Testis (tissue), 3 donors: ENCODE measurements around the gene MYO1A. TPM values are rescaled to one million over a fixed set of nuclear protein-coding genes. Genes with fewer than 3 reads are reported as not detected.

ENCODE experiments used
- DNase-seq: peaks from one replicate; pipeline ENCODE4 v3.0.0-alpha.2; 2019
- H3K27ac ChIP-seq, 2 donors: fragments of 200-600 bp; sonication (generic); one replicate each; pipeline ENCODE4 v1.5.1; 2019
- H3K27me3 ChIP-seq: fragments of 200-600 bp; sonication (generic); one replicate; pipeline ENCODE4 v1.5.1; 2019
- H3K36me3 ChIP-seq: fragments of 200-600 bp; sonication (generic); one replicate; pipeline ENCODE4 v1.5.1; 2017; ENCODE audit warnings: low read depth; ENCODE audit errors: missing control alignments
- H3K4me1 ChIP-seq: fragments of 200-600 bp; sonication (generic); one replicate; pipeline ENCODE4 v1.5.1; 2019
- H3K4me3 ChIP-seq, 2 donors: fragments of 200-600 bp; sonication (generic); one replicate each; pipeline ENCODE4 v1.5.1; 2017 to 2019
- H3K9me3 ChIP-seq: fragments of 200-600 bp; sonication (generic); one replicate; pipeline ENCODE4 v1.5.1; 2017
- POLR2A ChIP-seq: fragments of 450-650 bp; IDR thresholded peaks from one replicate; pipeline ENCODE4 v1.6.1; 2017; ENCODE audit warnings: antibody characterized with exemption, mild to moderate bottlenecking, moderate library complexity
- WGBS, 2 donors: methylation state at CpG; one replicate each; pipeline ENCODE4 v1.1.5; 2018; 5-methylcytosine and 5-hydroxymethylcytosine counted together
- intact Hi-C: fragments of 100-400 bp; cut with DNase I; formaldehyde crosslinking; loops from one replicate; pipeline ENCODE4 v1.15.1; 2023; ENCODE audit warnings: low total_unique reads
- polyA plus RNA-seq: library from polyadenylated mRNA; stranded (reverse); fragments of 350-450 nt; fragmentation: Illumina TruSeq; extraction: RNeasy Lipid Tissue Mini Kit (QIAGEN cat#74804); gene quantifications from one replicate; pipeline ENCODE4 v1.2.3, GENCODE V29; 2014; ENCODE audit warnings: low read depth, low replicate concordance; ENCODE audit not compliant: insufficient read depth
- total RNA-seq, 2 donors: library from RNA; depleted of rRNA; stranded (reverse); fragments of >200 nt; gene quantifications; one replicate each; pipeline ENCODE4 v1.2.3, GENCODE V29; 2016
- TF ChIP-seq, protein P1 (sequence below), 3 experiments: fragments of 450-650 bp in 2 of 3; fragments of 200-600 bp in 1 of 3; sonication (generic) in 1 of 3; IDR thresholded peaks; one replicate each; pipeline ENCODE4 v1.5.1; 2016 to 2019; ENCODE audit warnings: antibody characterized with exemption in 3 of 3, mild to moderate bottlenecking in 2 of 3, moderate library complexity in 1 of 3

MYO1A gene
- total and polyA plus RNA-seq, 3 donors from 2014 or later, result 5.4 to 7.6 (median 5.9) TPM

DNA sequence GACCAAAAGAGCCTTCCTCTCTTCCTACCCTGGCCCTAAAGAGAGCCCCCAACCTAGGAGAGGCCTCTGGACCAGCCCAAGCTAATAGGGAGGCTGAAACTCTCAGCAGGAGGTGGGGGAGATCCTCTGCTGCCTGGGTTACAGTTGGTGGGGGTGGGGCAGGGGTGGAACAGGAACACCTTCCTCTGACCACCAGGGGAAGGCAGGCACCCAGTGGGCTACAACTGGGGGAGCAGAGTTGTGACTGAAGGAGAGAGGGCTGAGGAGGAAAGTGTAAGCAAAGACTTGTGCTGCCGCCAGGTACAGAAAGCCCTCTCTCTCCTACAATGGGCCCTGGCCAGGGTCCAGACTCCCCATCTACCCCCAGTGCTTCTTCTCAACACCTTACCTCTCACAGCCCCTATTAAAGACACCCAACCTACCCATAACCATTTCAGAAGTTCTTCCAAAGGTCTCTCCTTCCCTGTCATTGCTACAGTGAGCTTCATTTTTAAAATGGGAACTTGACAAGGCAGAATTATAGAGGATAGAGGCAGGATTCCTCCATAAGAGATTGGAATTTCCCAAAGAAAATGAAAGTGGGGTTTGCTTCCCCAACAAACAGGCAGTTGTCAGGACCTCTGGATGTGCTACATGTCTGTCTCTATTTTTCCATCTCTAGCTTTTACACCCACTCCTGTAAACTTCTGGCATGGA, 1.4 kb downstream of the MYO1A start:
- intact Hi-C loops, result no loop called here
- no peaks in the 10 kb centered on the region for H3K27me3 ChIP-seq
- no peaks in the 10 kb centered on the region for H3K4me1 ChIP-seq
- no peak overlapping the region for H3K4me3 ChIP-seq
- no peak for DNase-seq
- TF ChIP-seq, protein P1, sequence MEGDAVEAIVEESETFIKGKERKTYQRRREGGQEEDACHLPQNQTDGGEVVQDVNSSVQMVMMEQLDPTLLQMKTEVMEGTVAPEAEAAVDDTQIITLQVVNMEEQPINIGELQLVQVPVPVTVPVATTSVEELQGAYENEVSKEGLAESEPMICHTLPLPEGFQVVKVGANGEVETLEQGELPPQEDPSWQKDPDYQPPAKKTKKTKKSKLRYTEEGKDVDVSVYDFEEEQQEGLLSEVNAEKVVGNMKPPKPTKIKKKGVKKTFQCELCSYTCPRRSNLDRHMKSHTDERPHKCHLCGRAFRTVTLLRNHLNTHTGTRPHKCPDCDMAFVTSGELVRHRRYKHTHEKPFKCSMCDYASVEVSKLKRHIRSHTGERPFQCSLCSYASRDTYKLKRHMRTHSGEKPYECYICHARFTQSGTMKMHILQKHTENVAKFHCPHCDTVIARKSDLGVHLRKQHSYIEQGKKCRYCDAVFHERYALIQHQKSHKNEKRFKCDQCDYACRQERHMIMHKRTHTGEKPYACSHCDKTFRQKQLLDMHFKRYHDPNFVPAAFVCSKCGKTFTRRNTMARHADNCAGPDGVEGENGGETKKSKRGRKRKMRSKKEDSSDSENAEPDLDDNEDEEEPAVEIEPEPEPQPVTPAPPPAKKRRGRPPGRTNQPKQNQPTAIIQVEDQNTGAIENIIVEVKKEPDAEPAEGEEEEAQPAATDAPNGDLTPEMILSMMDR (IDR thresholded peaks at IDR 0.05), result no peak
- no peak for TF ChIP-seq POLR2A
- H3K27ac ChIP-seq, result no peak overlapping the region
- no peaks in the 10 kb centered on the region for H3K36me3 ChIP-seq
- 88 to 94% methylated on average over 1 of the region's 1 CpG for WGBS, 2 donors
- no peaks in the 10 kb centered on the region for H3K9me3 ChIP-seq

DNA sequence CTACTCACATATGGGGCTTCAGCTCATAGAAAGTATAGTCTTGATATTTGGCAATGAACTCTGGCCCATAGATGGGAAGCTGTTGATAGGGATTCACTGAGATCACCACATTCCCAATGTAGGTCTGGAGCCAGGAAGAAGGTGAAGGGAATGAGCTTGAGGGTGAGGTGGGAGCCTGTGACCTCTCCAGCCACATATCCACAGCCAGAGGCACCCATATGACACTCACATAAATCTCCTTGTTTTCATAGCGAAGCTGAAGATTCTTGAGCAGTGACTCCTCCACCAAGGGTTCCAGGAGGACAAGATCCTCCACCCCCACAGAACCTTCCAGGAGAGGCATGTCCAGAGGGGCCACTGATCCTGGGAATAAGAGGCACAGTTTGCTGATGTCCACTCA, 1.9 kb downstream of the MYO1A start:
- Histone ChIP-seq H3K4me3 (no peak overlapping the region), H3K27ac (no peak overlapping the region), H3K4me1 (no peaks in the 10 kb centered on the region), H3K27me3 (no peaks in the 10 kb centered on the region), H3K9me3 (no peaks in the 10 kb centered on the region), H3K36me3 (no peaks in the 10 kb centered on the region)
- intact Hi-C loops, result no loop called here
- no peak for DNase-seq
- 73 to 100% methylated on average over 1 of the region's 1 CpG for WGBS, 2 donors
- no peak for TF ChIP-seq POLR2A
- TF ChIP-seq, protein P1 (IDR thresholded peaks at IDR 0.05), result no peak

GRCh38 chr12:57046947-57047890, 2.7 kb downstream of the MYO1A start:
- no peaks in the 10 kb centered on the region for H3K36me3 ChIP-seq
- H3K27ac ChIP-seq, result no peak overlapping the region
- H3K4me3 ChIP-seq, result no peak overlapping the region
- H3K27me3 ChIP-seq, result no peaks in the 10 kb centered on the region
- 75 to 82% methylated on average over 10 of the region's 10 CpGs for WGBS, 2 donors
- no peak for TF ChIP-seq POLR2A
- TF ChIP-seq, protein P1 (IDR thresholded peaks at IDR 0.05), result no peak
- intact Hi-C loops, result no loop called here
- H3K4me1 ChIP-seq, result no peaks in the 10 kb centered on the region
- no peaks in the 10 kb centered on the region for H3K9me3 ChIP-seq
- DNase-seq, result no peak

- 75 to 80% methylated on average over 6 of the region's 6 CpGs for WGBS, 2 donors
- no peak for DNase-seq
- Histone ChIP-seq H3K36me3 (no peaks in the 10 kb centered on the region), H3K27ac (no peak overlapping the region), H3K9me3 (no peaks in the 10 kb centered on the region), H3K4me3 (no peak overlapping the region), H3K27me3 (no peaks in the 10 kb centered on the region), H3K4me1 (no peaks in the 10 kb centered on the region)
- TF ChIP-seq, protein P1 (IDR thresholded peaks at IDR 0.05), result no peak
- no peak for TF ChIP-seq POLR2A
- intact Hi-C loops, result no loop called here
Measured at GRCh38 chr12:57046086-57046791, 3.7 kb downstream of the MYO1A start.
